Vein endothelial cell (primary cell): ENCODE data around the gene OTOGL. TPM values are rescaled to one million over a fixed set of nuclear protein-coding genes. Genes with fewer than 3 reads are reported as not detected.

Experiments
- small RNA-seq: library from RNA; depleted of rRNA; stranded (forward); fragments of <200 nt; gene quantifications from one replicate; pipeline ENCODE3, GENCODE V24; 2012
- total RNA-seq: library from RNA; depleted of rRNA; stranded (reverse); fragments of >200 nt; gene quantifications from 2 replicates; pipeline ENCODE4 v1.2.3, GENCODE V29; 2012

OTOGL gene
- 0.98 and 1.5 TPM in 2 replicates for total RNA-seq

GRCh38 chr12:80099259-80099658 is at the start of gene OTOGL:
Gene OTOGL, plus strand, starts transcription at chr12:80099537. Its CDS starts 109,895 bp downstream, at chr12:80209432.

Small RNA genes within 50 kb of the gene (small RNA-seq; reads per million reads assigned to genes)
- gene RN7SKP261 (not detected), gene RNU7-106P (not detected)

Other genes starting within 250 kb of the OTOGL start
- 95.7 and 122 TPM in 2 replicates for gene PPP1R12A, start 164.4 kb upstream of the OTOGL start, total RNA-seq